ENCODE results near the gene C5orf46. TPM values are rescaled to one million over a fixed set of nuclear protein-coding genes. Genes with fewer than 3 reads are reported as not detected.

Gene C5orf46
- total and polyA plus RNA-seq, 8 donors: not detected

DNA sequence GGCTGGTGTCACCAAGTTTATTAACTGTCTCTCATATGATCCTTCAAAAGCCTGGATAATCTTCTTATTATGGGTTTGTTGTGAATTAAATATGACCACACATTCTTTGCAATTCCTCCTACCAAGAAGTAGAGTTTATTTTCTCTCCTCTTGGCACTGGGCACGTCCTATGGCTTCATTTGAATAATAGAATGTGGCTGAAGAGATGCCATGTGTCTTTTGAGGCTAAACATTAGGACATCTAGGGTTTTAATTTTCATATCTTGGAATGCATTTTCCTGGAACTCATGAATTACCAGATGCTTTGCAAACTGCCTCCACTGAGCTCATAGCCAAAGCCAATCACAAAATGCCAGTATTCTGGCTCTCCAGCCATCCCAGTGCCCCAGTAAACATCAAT lies 47.8 kb downstream of the C5orf46 start:
- H3K4me3 ChIP-seq: no peak overlapping the region
- H3K27me3 ChIP-seq: no peaks in the 10 kb centered on the region
- TF ChIP-seq POLR2AphosphoS5 (IDR thresholded peaks at IDR 0.05): no peak
- TF ChIP-seq EP300 (IDR thresholded peaks at IDR 0.05): no peak
- TF ChIP-seq, protein P1, sequence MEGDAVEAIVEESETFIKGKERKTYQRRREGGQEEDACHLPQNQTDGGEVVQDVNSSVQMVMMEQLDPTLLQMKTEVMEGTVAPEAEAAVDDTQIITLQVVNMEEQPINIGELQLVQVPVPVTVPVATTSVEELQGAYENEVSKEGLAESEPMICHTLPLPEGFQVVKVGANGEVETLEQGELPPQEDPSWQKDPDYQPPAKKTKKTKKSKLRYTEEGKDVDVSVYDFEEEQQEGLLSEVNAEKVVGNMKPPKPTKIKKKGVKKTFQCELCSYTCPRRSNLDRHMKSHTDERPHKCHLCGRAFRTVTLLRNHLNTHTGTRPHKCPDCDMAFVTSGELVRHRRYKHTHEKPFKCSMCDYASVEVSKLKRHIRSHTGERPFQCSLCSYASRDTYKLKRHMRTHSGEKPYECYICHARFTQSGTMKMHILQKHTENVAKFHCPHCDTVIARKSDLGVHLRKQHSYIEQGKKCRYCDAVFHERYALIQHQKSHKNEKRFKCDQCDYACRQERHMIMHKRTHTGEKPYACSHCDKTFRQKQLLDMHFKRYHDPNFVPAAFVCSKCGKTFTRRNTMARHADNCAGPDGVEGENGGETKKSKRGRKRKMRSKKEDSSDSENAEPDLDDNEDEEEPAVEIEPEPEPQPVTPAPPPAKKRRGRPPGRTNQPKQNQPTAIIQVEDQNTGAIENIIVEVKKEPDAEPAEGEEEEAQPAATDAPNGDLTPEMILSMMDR (IDR thresholded peaks at IDR 0.05): no peak
- TF ChIP-seq POLR2A (IDR thresholded peaks at IDR 0.05): no peak
- no peak for DNase-seq
- H3K9me3 ChIP-seq: no peaks in the 10 kb centered on the region
- no peak overlapping the region for H3K27ac ChIP-seq
- WGBS, 5 donors: 50 to 66% (median 63%) methylated on average over 1 of the region's 1 CpG
- H3K36me3 ChIP-seq: no peaks in the 10 kb centered on the region
- intact Hi-C loops (cut with DNase I; ENCODE audit: low total_unique reads): no loop called here
- H3K4me1 ChIP-seq: peaks cover 2 to 27% (median 14%) of the 10 kb centered on the region in 4 donors

DNA sequence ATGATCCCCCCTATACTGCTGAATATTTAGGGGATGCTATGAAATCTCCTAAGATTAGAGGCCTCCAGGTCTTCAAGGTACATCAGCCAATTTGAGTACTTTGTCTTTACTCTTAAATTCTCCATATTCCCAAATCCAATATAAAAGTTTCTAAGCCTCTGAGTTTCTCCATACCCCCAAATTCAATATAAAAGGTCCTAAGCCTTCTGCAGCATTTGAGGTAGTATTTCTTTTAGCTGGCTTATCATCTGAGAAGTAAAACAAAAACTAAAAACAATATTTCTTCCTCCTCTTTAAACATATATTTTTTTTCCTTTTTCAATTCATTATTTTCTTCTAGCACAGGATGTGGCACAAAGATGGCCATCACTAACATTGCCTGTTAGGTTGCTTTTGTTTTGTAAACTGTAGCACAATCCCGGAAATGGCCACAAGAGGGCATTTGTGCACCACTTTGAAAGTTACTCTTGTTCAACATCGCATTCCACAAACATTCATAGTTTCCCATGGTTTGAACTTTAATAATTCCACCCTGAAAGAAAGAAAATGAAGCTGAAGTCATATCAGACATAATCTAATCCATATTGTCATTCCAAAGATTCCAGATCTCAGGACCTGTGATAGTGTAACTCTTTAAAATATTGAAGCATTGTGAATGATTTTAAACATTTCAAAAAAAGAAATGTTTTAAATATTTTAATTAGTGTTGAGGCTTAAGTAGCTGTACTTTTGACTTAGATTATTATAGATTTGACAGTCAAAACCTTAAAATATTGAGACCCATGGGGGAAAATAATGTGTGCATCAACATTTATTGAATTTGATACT lies 48.8 kb downstream of the C5orf46 start:
- WGBS, 5 donors: 0 to 4% (median 1%) methylated on average over 2 of the region's 2 CpGs

DNA sequence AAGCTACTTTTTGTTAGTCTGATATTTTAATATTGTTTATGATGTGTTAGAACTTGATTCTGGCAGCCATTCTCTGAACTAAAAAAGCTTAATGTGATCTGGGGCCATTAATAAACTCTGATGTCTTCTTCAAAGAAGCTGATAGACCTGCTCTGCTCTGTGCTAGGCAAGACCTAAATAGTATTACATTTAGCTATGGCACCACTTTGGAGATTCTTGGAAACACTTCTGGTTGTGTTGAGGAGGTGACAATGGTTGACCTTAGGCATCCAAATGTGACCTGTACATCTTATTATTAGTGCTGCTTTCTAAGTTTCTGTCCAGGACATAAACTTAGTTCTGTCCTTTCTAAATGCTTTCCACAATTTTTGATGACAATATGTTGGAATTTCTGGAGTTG lies 49.5 kb downstream of the C5orf46 start:
- H3K36me3 ChIP-seq: no peaks in the 10 kb centered on the region
- intact Hi-C loops (cut with DNase I; ENCODE audit: low total_unique reads): no loop called here
- peaks cover 0 to 20% (median 12%) of the 10 kb centered on the region in 4 donors for H3K4me1 ChIP-seq
- H3K4me3 ChIP-seq: no peak overlapping the region
- H3K9me3 ChIP-seq: no peaks in the 10 kb centered on the region
- no peak overlapping the region for H3K27ac ChIP-seq
- TF ChIP-seq EP300 (IDR thresholded peaks at IDR 0.05) (no peak), POLR2A (IDR thresholded peaks at IDR 0.05) (no peak), POLR2AphosphoS5 (IDR thresholded peaks at IDR 0.05) (no peak)
- TF ChIP-seq, protein P1 (IDR thresholded peaks at IDR 0.05): no peak
- no peak for DNase-seq
- no peaks in the 10 kb centered on the region for H3K27me3 ChIP-seq

More for the DNA sequence above, 48.8 kb downstream of the C5orf46 start:
- H3K4me1 ChIP-seq: peaks cover 0 to 20% (median 12%) of the 10 kb centered on the region in 4 donors
- H3K36me3 ChIP-seq: no peaks in the 10 kb centered on the region
- no peak overlapping the region for H3K4me3 ChIP-seq
- H3K27ac ChIP-seq: no peak overlapping the region
- no peaks in the 10 kb centered on the region for H3K27me3 ChIP-seq
- DNase-seq: peak; percentile 79 to 88
- intact Hi-C loops (cut with DNase I; ENCODE audit: low total_unique reads): no loop called here
- no peaks in the 10 kb centered on the region for H3K9me3 ChIP-seq
- no peak for TF ChIP-seq EP300 (IDR thresholded peaks at IDR 0.05)
- TF ChIP-seq POLR2A (IDR thresholded peaks at IDR 0.05): no peak
- TF ChIP-seq, protein P1 (IDR thresholded peaks at IDR 0.05): peak in 5 of 7 experiments; percentile 66 to 85 (median 77)
- TF ChIP-seq POLR2AphosphoS5 (IDR thresholded peaks at IDR 0.05): peak in 1 of 3 donors; percentile 25

DNA sequence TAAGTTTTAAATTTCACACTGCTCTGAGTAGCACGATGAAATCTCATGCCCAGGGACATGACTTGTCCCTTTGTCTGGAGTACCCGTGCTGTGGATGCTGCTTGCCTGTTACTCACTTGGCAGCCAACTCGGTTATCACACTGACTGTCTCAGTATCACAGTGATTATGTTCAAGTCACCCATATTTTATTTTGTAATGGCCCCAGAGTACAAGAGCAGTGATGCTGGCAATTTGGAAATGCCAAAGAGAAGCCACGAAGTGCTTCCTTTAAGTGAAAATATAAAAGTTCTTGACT lies 50.6 kb downstream of the C5orf46 start:
- H3K27ac ChIP-seq: no peak overlapping the region
- no peak for TF ChIP-seq POLR2AphosphoS5 (IDR thresholded peaks at IDR 0.05)
- intact Hi-C loops (cut with DNase I; ENCODE audit: low total_unique reads): no loop called here
- H3K4me1 ChIP-seq: peaks cover 0 to 17% (median 9%) of the 10 kb centered on the region in 4 donors
- no peak for DNase-seq
- WGBS, 5 donors: 46 to 56% (median 50%) methylated on average over 4 of the region's 4 CpGs
- H3K9me3 ChIP-seq: no peaks in the 10 kb centered on the region
- no peaks in the 10 kb centered on the region for H3K27me3 ChIP-seq
- no peaks in the 10 kb centered on the region for H3K36me3 ChIP-seq
- H3K4me3 ChIP-seq: no peak overlapping the region
